Skeletal muscle satellite cell (primary cell): ENCODE data around the gene GABRD.
A peak's percentile ranks its signal among the peaks of the same experiment; 100 is the strongest.

Source experiments
- H3K27me3 ChIP-seq: 2 replicates; pipeline ENCODE4 v1.7.0; 2013; ENCODE audit warnings: low read length; ENCODE audit not compliant: control insufficient read depth, insufficient read depth
- H3K36me3 ChIP-seq: 2 replicates; pipeline ENCODE4 v1.7.0; 2013; ENCODE audit warnings: mild to moderate bottlenecking, control low read depth, low read length; ENCODE audit not compliant: insufficient read depth
- H3K4me1 ChIP-seq: 2 replicates; pipeline ENCODE4 v1.7.0; 2013; ENCODE audit warnings: low read length; ENCODE audit not compliant: control insufficient read depth, insufficient read depth
- H3K4me2 ChIP-seq: 2 replicates; pipeline ENCODE4 v1.7.0; 2013; ENCODE audit warnings: mild to moderate bottlenecking, low read length
- H3K4me3 ChIP-seq: 2 replicates; pipeline ENCODE4 v1.7.0; 2013; ENCODE audit warnings: low read length
- H3K9ac ChIP-seq: 2 replicates; pipeline ENCODE4 v1.7.0; 2013; ENCODE audit warnings: mild to moderate bottlenecking, low read depth, low read length, moderate library complexity
- H3K9me3 ChIP-seq: replicated peaks from 2 replicates; pipeline ENCODE4 v1.7.0; 2013; ENCODE audit warnings: mild to moderate bottlenecking, control low read depth, low read length

GABRD gene

DNA sequence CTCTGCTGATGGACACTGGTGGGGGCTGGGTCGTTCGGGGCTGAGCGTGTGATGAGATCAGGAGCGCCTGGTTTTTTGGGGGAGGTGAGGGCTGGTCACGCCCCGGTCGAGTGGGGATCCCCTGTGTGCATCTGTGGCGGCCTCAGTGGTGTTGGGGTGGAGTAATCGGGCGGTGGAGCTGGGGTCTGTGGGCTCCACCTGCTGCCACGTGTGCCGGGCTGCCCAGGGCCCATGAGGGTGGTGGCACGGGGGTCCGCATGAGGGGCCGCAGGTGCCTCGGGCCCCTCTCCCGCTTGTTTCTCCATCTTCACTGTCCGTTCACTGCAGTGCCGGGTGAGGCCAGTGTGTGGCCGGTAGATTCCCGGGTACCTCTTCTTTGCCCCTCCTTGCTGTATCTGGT is 48.2 kb downstream of the GABRD start:
- no peak overlapping the region for H3K9ac ChIP-seq
- H3K4me3 ChIP-seq = no peak overlapping the region
- H3K9me3 ChIP-seq = no peaks in the 10 kb centered on the region
- no peaks in the 10 kb centered on the region for H3K4me1 ChIP-seq
- peaks cover 27% of the 10 kb centered on the region for H3K27me3 ChIP-seq
- no peaks in the 10 kb centered on the region for H3K36me3 ChIP-seq
- H3K4me2 ChIP-seq = no peak overlapping the region

DNA sequence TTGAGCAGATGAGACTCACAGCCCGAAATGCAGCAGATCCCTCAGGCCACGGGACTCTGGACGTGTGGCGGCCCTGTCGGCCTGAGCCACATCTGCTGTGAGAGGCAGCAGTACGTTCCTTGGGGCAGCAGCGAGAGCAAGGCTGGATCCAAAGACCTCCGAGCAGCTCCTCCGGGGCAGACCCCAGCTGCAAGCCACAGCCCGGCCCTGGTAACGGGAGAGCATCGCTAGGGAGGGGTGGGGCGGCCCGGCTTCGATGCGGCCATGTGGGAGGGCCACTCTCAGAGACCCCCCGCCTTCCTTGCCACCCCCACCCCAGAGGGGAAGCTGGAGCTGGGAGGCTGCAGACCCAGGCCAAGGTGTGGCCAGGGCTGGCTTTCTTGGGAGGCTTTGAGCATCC is 48.8 kb downstream of the GABRD start:
- no peak overlapping the region for H3K4me3 ChIP-seq
- H3K9me3 ChIP-seq = no peaks in the 10 kb centered on the region
- no peaks in the 10 kb centered on the region for H3K36me3 ChIP-seq
- H3K4me2 ChIP-seq = no peak overlapping the region
- H3K4me1 ChIP-seq = no peaks in the 10 kb centered on the region
- no peak overlapping the region for H3K9ac ChIP-seq
- H3K27me3 ChIP-seq = peaks cover 33% of the 10 kb centered on the region

DNA sequence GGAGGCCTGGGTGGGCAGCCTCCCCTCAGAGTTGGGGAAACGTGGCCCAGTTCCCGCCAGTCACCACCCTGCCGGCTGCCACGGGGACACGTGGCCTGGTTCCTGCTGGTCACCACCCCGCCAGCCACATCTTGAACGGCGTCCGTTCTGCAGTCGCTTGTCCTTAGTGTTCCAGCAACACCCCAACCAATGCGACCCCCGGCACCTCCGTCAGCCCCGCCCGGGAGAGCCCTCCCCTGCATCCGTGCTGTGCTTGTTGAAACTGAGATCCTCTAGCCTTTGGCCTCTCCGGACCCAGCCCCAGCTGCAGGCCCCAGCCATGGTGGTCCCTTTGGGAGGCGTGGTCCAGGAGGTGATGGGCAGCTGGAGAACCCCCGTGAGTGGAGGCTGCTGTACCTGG is 49.8 kb downstream of the GABRD start:
- no peaks in the 10 kb centered on the region for H3K4me1 ChIP-seq
- H3K9me3 ChIP-seq = no peaks in the 10 kb centered on the region
- H3K4me2 ChIP-seq = no peak overlapping the region
- H3K9ac ChIP-seq = no peak overlapping the region
- no peak overlapping the region for H3K4me3 ChIP-seq
- peaks cover 43% of the 10 kb centered on the region for H3K27me3 ChIP-seq
- H3K36me3 ChIP-seq = no peaks in the 10 kb centered on the region

DNA sequence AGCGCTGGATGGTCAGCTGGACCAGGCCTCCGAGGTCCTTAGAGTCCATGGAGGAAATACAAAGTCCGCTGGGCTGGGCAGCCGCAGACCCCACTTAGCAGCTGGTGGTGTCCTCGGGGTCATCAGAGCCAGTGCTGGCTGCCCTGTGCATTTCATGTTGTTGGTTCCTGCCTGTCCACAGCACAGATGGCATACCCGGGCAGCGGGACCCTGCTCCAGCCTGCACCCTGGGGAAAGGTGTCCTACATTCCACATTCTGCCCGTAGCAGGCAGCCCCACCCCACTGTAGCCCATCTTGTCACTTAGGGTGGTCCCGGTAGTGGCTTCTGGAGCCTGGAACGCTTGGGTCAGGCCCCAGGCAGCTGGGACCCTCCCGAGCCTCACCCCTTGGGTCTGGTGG is 50.9 kb downstream of the GABRD start:
- Histone ChIP-seq H3K36me3 (no peaks in the 10 kb centered on the region), H3K9me3 (no peaks in the 10 kb centered on the region), H3K4me3 (no peak overlapping the region), H3K9ac (no peak overlapping the region), H3K4me2 (no peak overlapping the region), H3K4me1 (no peaks in the 10 kb centered on the region), H3K27me3 (peaks cover 53% of the 10 kb centered on the region)

DNA sequence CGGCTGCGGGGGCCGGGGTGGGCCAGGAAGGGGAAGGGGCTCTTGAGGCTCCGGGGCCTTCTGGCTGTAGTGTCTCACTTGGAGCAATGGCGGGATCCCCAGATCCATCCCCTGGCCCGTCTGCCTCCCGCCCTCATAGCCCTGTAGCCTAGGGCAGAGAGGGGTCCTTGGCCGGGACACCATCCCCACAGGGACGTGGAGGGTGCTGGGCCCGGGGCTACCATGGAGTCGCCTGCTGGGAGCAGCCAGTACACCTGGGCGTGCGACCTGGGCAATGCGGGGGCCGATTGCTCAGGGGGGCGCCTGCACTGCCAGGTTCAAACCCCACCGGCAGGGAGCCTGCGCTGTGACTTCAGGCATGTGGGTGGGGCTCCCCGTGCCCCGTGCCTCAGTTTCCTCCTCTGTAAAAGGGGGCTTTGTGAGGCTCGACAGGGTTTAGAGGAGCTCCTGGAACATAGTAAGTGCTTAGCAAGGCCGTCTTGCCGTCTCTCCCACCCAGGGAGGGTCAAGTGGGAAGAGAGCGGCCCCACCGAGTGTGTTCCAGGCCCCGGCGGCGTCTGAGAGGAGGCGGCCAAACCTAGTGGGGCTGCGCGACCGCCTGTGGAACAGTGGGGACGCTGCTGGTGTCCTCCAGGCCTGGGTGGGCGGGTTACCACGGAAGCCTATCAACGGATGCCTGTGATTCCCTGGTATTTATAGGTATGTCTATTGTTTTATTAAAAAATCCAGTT is 51.8 kb downstream of the GABRD start:
- Histone ChIP-seq H3K9ac (no peak overlapping the region), H3K4me3 (no peak overlapping the region), H3K4me1 (no peaks in the 10 kb centered on the region), H3K4me2 (no peak overlapping the region), H3K9me3 (no peaks in the 10 kb centered on the region), H3K36me3 (no peaks in the 10 kb centered on the region), H3K27me3 (peaks cover 63% of the 10 kb centered on the region)

DNA sequence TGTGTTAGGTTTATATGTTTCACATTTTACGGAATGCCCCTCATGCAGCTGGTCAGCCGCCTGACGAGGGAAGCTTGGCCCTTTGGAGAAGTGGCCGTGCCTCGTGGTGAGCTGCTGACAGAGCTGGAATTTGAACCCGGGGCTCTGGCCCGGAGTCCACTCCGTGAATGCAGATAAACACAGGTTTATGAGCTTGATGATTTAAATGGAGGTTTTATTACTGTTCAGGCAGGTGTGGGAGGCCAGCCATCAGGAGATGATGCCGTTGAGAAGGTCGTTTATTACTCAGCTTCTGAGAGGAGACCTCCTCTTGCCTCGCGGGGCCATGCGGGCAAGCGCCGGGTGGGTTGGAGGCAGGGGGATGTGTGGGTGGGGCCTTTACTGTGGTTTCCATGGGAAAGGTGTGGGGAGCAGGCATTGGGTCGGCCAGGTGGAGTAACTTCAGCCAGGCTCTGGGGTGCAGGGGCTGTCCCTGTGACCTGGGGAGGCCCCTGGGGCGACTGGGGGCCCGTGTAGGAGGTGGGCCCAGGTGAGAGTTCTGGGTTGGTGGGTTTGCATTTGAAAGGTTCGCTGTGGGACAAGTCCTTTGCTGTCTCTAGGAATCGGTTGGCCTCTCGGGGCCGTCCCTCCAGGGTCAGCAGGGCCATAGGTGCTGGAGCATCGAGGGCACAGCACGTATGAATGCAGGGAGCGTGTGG is 53.1 kb downstream of the GABRD start:
- H3K4me2 ChIP-seq = no peak overlapping the region
- H3K9ac ChIP-seq = no peak overlapping the region
- H3K9me3 ChIP-seq = no peaks in the 10 kb centered on the region
- no peaks in the 10 kb centered on the region for H3K4me1 ChIP-seq
- H3K36me3 ChIP-seq = no peaks in the 10 kb centered on the region
- peaks cover 65% of the 10 kb centered on the region for H3K27me3 ChIP-seq
- H3K4me3 ChIP-seq = no peak overlapping the region

DNA sequence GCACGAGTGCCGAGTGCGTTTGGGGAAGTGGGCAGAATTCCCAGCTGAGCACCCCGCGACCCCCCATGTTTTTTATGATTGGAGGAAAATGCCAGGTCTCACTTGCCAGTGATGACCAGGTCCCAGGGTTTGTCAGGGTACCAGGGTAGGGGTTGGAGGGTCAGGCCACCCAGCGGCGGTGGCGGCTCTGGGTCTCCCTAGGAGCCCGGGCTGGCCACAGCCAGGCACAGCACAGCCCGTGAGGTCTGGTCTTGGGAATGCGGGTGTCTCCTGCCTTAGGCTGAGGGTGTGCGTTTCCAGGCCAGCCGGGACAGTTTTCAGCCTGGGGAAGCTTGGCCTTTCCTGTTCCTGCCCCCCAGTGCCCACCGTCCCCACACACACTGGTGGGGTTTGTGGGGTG is 53.7 kb downstream of the GABRD start:
- Histone ChIP-seq H3K4me1 (no peaks in the 10 kb centered on the region), H3K9me3 (peaks cover 4% of the 10 kb centered on the region), H3K9ac (no peak overlapping the region), H3K27me3 (peaks cover 65% of the 10 kb centered on the region), H3K36me3 (no peaks in the 10 kb centered on the region), H3K4me3 (no peak overlapping the region), H3K4me2 (no peak overlapping the region)

DNA sequence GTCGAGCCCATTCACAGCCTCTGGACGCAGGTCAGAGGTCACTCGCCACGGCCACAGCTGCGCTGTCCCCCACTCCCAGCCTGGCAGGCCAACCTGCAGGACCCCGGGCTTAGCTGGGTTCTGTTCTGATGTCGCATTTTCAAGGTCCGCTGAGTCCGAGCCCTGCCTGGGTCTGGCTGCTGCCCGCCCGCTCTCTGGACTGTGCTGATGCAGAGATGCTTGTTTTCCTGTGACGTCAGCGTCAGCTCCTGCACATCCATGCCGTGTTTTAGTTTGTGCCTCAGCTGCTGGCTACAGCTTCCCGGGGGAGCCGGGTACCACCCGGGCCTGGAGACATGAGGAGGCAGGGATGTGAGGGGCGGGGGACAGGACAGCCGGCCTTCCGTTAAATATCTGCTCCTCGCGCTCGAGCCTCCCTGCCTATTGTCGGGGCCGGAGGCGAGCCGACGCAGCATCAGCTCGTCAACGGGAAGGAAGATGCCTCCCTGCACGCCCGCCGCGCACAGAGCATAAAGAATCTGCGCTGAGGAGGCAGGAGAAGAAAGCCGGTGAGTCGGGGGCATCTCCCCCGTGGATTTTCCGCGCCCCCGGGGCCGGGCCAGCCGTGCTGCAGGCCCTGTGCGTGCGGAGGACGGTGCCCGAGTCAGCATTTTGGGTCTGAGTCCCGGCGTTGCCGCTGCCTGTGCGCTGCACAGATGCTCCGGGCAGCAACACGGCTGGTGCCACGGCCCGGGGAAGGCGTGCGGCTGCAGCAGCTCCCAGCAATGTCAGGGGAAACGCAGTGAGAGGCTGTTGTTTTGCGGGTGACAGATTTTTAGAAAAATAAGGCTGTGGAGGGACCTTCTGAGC is 54.5 kb downstream of the GABRD start:
- H3K4me1 ChIP-seq = no peaks in the 10 kb centered on the region
- H3K4me3 ChIP-seq = peak overlapping the region; percentile 77
- peaks cover 10% of the 10 kb centered on the region for H3K9me3 ChIP-seq
- peak overlapping the region; percentile 95 for H3K4me2 ChIP-seq
- H3K36me3 ChIP-seq = no peaks in the 10 kb centered on the region
- H3K27me3 ChIP-seq = peaks cover 60% of the 10 kb centered on the region
- peak overlapping the region; percentile 47 for H3K9ac ChIP-seq

DNA sequence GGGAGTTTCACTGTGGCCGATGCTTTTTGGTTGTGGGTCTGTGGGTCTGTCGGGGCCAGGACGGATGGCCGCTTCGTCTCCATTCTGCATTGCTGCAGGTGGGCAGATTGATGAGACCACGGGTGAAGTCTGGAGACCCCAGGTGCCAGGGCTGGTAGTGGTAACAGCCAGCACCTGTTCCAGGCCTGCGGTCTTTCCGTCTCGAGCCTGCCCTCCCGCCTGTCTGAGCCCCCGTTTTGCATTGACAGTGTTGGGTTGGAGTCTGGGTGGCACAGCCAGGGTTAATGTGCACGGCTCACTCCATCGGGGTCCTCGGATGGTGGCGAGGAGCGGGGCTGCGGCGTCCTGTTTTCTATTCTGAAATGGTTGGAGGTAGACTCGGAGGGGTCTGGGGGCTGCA is 55.3 kb downstream of the GABRD start:
- Histone ChIP-seq H3K4me1 (no peaks in the 10 kb centered on the region), H3K4me2 (no peak overlapping the region), H3K27me3 (peaks cover 55% of the 10 kb centered on the region), H3K4me3 (no peak overlapping the region), H3K9ac (no peak overlapping the region), H3K36me3 (no peaks in the 10 kb centered on the region), H3K9me3 (peaks cover 14% of the 10 kb centered on the region)

DNA sequence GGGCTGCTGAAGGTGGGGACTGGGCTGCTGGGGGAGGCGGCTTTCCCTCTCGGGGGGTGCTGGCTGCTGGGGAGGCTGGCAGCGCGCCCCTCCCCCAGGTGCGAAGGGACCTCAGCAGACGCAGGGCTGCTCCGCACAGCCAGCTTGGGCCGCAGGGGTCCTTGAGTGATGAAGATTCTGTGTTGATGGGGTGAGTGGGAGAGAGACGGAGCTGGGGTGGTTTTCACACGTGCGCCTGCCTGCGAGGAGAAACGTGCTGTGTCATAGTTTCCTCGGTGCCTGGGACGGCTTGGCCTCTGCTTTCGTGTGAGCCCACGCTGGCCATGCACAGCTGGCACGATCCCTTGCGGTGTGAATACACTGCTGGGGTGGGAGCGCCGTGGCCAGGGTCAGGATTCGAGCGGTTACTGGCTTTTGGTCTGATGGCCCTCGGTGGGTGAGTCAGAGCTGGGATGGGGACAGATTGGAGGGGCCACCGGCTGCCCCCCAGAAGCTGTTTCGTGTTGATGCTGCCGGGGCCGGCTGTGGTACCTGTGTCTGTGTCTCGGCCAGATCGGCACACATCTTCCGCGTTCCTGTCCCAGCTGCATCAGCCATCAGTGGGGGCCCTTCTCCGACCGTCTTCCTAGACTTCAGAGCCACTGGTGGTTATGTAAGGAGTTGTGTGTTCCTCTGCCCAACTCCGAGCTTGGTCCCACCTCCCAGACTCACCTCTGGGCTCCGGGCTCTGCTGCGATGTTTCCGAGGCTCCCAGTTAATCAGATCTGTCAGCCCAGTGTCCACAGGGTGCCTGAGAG is 56.0 kb downstream of the GABRD start:
- Histone ChIP-seq H3K4me1 (no peaks in the 10 kb centered on the region), H3K4me2 (no peak overlapping the region), H3K9ac (no peak overlapping the region), H3K4me3 (no peak overlapping the region), H3K27me3 (peaks cover 53% of the 10 kb centered on the region), H3K9me3 (peaks cover 19% of the 10 kb centered on the region), H3K36me3 (no peaks in the 10 kb centered on the region)

DNA sequence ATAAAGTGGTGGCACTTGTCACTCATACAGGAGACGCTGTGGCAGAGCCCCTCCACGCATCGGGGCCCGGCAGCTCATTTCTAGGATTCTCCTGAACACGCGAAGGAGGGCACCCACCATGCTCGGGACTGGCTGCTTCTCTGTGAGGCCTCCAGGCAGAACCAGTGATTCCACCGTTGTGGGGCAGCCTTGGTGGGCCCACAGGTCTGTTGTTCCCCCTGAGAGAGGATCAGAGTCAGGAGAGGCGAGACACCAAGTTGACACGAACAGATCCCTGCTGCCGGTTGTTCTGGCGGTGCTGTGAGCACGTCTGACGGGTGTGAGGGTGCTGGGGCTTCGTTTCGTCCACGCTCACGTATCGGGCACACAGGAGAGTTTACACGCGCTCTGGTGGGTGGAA is 57.7 kb downstream of the GABRD start:
- H3K4me3 ChIP-seq = no peak overlapping the region
- H3K9me3 ChIP-seq = peaks cover 19% of the 10 kb centered on the region
- no peaks in the 10 kb centered on the region for H3K36me3 ChIP-seq
- no peaks in the 10 kb centered on the region for H3K4me1 ChIP-seq
- H3K4me2 ChIP-seq = no peak overlapping the region
- no peak overlapping the region for H3K9ac ChIP-seq
- peaks cover 44% of the 10 kb centered on the region for H3K27me3 ChIP-seq
